Testis (tissue), 2 donors: ENCODE measurements around the gene AP3M1.

Source experiments
- POLR2A ChIP-seq: fragments of 450-650 bp; IDR thresholded peaks from one replicate; pipeline ENCODE4 v1.6.1; 2017; ENCODE audit warnings: antibody characterized with exemption, mild to moderate bottlenecking, moderate library complexity
- TF ChIP-seq, protein P1 (sequence below), 3 experiments: fragments of 450-650 bp in 2 of 3; fragments of 200-600 bp in 1 of 3; sonication (generic) in 1 of 3; IDR thresholded peaks; one replicate each; pipeline ENCODE4 v1.5.1; 2016 to 2019; ENCODE audit warnings: antibody characterized with exemption in 3 of 3, mild to moderate bottlenecking in 2 of 3, moderate library complexity in 1 of 3

DNA sequence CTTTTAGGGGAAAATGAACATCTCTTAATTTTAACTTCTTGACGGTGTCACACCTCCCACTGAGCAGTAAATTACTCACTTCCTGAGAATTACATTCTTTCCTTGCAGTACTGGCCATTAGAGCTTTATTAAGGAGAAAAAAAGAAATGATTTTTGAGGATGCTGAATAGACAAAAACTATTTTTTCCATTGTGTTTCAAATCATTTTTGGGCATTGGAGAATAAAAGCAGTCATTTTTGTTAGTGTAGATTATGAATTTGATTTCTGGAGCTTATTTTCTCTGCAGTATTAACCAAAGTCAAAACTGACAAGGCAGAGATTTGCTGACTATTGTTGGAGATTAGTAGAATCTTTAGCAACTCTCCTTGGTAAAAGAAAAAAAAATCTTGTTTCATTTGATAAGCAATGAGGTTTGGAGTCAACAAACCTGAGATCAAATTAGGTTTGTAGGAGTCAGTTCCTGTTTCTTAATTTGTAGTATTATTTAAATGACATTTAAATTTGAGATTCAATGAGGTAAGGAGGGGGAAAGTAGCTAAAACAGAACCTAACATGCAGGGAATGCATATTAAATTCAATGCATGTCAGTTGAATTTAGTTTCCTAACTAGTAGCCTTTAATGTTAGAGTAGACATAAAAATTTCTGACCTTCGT is 70.6 kb downstream of the AP3M1 start:
- no peak for TF ChIP-seq POLR2A
- TF ChIP-seq, protein P1, sequence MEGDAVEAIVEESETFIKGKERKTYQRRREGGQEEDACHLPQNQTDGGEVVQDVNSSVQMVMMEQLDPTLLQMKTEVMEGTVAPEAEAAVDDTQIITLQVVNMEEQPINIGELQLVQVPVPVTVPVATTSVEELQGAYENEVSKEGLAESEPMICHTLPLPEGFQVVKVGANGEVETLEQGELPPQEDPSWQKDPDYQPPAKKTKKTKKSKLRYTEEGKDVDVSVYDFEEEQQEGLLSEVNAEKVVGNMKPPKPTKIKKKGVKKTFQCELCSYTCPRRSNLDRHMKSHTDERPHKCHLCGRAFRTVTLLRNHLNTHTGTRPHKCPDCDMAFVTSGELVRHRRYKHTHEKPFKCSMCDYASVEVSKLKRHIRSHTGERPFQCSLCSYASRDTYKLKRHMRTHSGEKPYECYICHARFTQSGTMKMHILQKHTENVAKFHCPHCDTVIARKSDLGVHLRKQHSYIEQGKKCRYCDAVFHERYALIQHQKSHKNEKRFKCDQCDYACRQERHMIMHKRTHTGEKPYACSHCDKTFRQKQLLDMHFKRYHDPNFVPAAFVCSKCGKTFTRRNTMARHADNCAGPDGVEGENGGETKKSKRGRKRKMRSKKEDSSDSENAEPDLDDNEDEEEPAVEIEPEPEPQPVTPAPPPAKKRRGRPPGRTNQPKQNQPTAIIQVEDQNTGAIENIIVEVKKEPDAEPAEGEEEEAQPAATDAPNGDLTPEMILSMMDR (IDR thresholded peaks at IDR 0.05), result no peak
